Tibial nerve (tissue), 4 donors: ENCODE results near the gene NOX1.

Source experiments
- CTCF ChIP-seq, 5 experiments: fragments of 200-600 bp in 3 of 5; fragments of 450-650 bp in 2 of 5; sonication (generic) in 3 of 5; IDR thresholded peaks; one replicate each; pipeline ENCODE4 v1.5.1; 2016 to 2019; ENCODE audit warnings: antibody characterized with exemption in 5 of 5, mild to moderate bottlenecking in 3 of 5, moderate library complexity in 2 of 5
- EP300 ChIP-seq, 2 donors: sonication (generic); formaldehyde crosslinking; IDR thresholded peaks; one replicate each; pipeline ENCODE4 v1.6.1; 2017; ENCODE audit warnings: antibody characterized with exemption in 2 of 2, mild to moderate bottlenecking in 1 of 2
- POLR2A ChIP-seq, 2 donors: fragments of 450-650 bp; IDR thresholded peaks; one replicate each; pipeline ENCODE4 v1.6.1; 2017; ENCODE audit warnings: antibody characterized with exemption in 2 of 2, mild to moderate bottlenecking in 2 of 2, moderate library complexity in 2 of 2

GRCh38 chrX:100812216-100813158 is 61.7 kb downstream of the NOX1 start:
- TF ChIP-seq CTCF (IDR thresholded peaks at IDR 0.05) (no peak), POLR2A (IDR thresholded peaks at IDR 0.05) (no peak), EP300 (IDR thresholded peaks at IDR 0.05) (no peak)
